NB4 (cell line): ENCODE measurements around the gene JOSD2.

Experiments
- POLR2A ChIP-seq: IDR thresholded peaks from 2 replicates; pipeline ENCODE4 v1.6.1; 2011; ENCODE audit warnings: mild to moderate bottlenecking; ENCODE audit not compliant: insufficient read length; ENCODE audit errors: extremely low read depth
- TF ChIP-seq, protein P1 (sequence below): IDR thresholded peaks from one replicate; pipeline ENCODE4 v1.5.1; 2012; ENCODE audit warnings: low read depth, low read length

DNA sequence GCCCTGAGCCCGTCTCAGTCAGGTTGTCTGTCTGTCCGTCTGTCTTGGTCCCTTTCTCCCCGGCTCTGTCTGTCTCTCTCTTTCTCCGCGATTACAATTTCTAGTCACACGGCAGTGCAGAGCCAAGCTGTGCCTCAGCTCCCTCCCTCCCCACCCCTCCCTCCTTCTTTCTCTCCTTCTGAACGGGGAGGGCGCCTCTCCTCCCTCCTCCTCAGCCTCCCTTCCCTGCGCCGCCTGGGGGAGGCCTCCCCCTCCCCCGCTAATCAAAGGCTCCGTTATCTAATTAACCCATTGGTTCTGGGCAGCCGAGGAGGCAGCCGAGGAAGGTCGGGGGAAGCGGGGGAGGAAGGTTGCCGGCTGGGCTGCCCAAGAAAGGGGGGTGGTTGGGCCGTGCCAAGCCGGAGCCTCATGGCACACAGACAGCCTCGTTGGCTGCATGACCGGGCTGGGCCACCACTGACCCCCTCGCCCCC is 40.8 kb upstream of the JOSD2 start:
- TF ChIP-seq, protein P1, sequence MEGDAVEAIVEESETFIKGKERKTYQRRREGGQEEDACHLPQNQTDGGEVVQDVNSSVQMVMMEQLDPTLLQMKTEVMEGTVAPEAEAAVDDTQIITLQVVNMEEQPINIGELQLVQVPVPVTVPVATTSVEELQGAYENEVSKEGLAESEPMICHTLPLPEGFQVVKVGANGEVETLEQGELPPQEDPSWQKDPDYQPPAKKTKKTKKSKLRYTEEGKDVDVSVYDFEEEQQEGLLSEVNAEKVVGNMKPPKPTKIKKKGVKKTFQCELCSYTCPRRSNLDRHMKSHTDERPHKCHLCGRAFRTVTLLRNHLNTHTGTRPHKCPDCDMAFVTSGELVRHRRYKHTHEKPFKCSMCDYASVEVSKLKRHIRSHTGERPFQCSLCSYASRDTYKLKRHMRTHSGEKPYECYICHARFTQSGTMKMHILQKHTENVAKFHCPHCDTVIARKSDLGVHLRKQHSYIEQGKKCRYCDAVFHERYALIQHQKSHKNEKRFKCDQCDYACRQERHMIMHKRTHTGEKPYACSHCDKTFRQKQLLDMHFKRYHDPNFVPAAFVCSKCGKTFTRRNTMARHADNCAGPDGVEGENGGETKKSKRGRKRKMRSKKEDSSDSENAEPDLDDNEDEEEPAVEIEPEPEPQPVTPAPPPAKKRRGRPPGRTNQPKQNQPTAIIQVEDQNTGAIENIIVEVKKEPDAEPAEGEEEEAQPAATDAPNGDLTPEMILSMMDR: no peak
- TF ChIP-seq POLR2A: no peak
